H1 (cell line): Measurements from ENCODE around the gene KCNAB3. TPM values are rescaled to one million over a fixed set of nuclear protein-coding genes. Genes with fewer than 3 reads are reported as not detected.
A peak's percentile ranks its signal among the peaks of the same experiment; 100 is the strongest.

Experiments used
- E2F6 ChIP-seq: IDR thresholded peaks from 2 replicates; pipeline ENCODE4 v1.6.1; 2012; ENCODE audit warnings: inconsistent platforms
- EGR1 ChIP-seq: IDR thresholded peaks from 2 replicates; pipeline ENCODE4 v1.6.1; 2011; ENCODE audit warnings: low read depth, low read length, borderline replicate concordance
- HDAC2 ChIP-seq, 2 experiments: fragments of 300-600 bp in 1 of 2; sonication (generic) in 1 of 2; IDR thresholded peaks; 2 replicates each; pipeline ENCODE4 v1.6.1; 2011 to 2012; ENCODE audit warnings: low read depth in 2 of 2, low read length in 2 of 2, mild to moderate bottlenecking in 2 of 2, moderate library complexity in 2 of 2, borderline replicate concordance in 1 of 2, inconsistent platforms in 1 of 2
- PHF8 ChIP-seq: fragments of 200-600 bp; sonication (generic); conservative IDR thresholded peaks from 2 replicates; pipeline ENCODE4 v1.7.1; 2012; ENCODE audit warnings: low read depth, mild to moderate bottlenecking, inconsistent platforms, low read length, moderate library complexity
- POLR2AphosphoS5 ChIP-seq: IDR thresholded peaks from 2 replicates; pipeline ENCODE4 v1.6.1; 2011; ENCODE audit warnings: low read depth, low read length
- SIRT6 ChIP-seq: IDR thresholded peaks from one replicate; pipeline ENCODE4 v1.7.1; 2012; ENCODE audit warnings: low read length, inconsistent platforms
- polyA plus RNA-seq, 7 experiments: library from polyadenylated mRNA; depleted of rRNA in 3 of 7; stranded (reverse) in 5 of 7; unstranded in 2 of 7; fragments of >200 nt in 5 of 7; fragments of 200-250 nt in 2 of 7; gene quantifications; 1 replicate in 5 of 7; 2 replicates in 1 of 7; 4 replicates in 1 of 7; pipeline versions ENCODE4 v1.2.1 to v1.2.3, GENCODE V29; 2011 to 2013; ENCODE audit warnings: missing spikeins in 2 of 7, mixed read lengths in 2 of 7
- total RNA-seq: library from RNA; stranded (reverse); fragmentation: NEBNext Ultra II Directional; extraction: Animal tissue kit (Norgen Biotek cat#: 25700); gene quantifications from 2 replicates; pipeline ENCODE4 v1.2.1, GENCODE V29; 2021

The KCNAB3 gene
- total and polyA plus RNA-seq, 2 of the 8 experiments (the other 6 are each of a cell fraction or from before 2014, with no cell fraction given), result 1.7 to 2.4 TPM

DNA sequence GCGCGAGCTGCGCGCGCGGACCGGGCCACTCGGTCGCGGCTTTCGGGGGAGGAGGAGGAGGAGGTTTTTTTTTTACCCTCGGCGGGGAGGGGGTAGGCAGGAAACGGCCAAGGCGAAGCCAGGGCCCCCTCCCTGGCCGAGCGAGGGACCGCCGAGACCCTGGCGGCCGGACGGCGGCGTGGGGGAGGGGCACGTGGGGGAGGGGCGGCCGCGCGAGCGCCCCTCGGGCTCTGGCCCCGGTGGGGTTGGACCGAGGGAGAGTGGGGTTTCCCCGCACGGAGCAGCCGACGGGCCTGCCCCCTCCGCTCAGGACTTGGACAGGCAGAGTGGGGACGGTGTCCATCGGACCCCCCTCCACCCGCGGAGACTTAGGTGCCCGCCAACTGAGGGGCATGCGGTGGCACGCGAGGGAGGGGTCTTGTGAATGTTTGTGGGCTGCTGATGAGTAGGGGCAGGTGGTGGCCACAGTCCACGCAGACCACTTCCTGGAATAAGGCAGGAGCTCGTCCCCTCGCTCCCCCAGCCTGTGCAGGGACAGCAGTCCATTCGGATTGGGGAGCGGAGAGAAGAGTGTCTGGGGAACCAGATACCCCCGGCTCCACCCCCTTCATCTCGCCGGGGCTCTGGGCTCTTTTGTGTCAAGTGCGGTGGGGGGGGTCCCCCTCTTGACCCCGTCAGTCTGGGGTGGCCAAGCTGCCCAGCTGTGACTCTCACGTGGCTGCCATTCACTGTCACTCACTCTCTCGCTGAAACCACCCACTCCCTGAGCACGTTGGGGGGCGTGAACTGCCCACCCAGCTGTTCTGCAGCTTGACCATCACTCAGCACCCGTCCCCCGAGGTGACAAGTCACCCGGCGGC is 44.1 kb downstream of the KCNAB3 start (continued):
- TF ChIP-seq PHF8 (peak; percentile 39; the same call in 1 of the 2 replicates), E2F6 (peak; percentile 27; the same call in 1 of the 2 replicates), HDAC2 (IDR thresholded peaks at IDR 0.05; ENCODE audit: borderline replicate concordance in 1 of 2, low read depth in 2 of 2, low read length in 2 of 2) (0 out of 4 replicates have a peak, but pooled peaks of 1 of the 2 experiments have one; percentile 37), SIRT6 (no peak), EGR1 (no peak), POLR2AphosphoS5 (no peak)
